HG03159 (cell line): ENCODE data around the gene ZFP92.

ENCODE experiments used
- ATAC-seq: cut with Tn5 transposase; IDR thresholded peaks from one replicate; pipeline ENCODE4 v1.9.1; 2021; ENCODE audit warnings: mild to moderate bottlenecking, moderate library complexity; ENCODE audit not compliant: unreplicated experiment

The ZFP92 gene

DNA sequence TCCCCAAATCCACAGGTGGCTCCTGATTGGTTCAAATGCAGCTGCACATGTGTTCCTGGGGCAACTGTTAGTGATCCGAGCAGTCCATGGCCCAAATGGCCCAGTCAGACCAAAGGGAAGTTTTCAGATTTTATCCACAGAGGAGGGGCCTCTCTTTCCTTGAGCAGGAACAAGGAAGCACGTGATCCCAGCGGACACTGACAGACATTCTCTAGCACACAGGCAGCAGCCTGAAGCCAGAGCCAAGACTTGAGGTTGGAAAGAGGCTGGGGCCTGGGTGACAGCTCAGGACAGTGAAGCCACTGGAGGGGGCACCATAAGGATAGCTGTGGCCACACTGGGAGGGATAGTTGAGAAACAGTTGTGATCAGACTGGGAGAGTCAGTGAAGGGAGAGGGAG lies 3.5 kb upstream of the ZFP92 start:
- no peak for ATAC-seq

- no peak for ATAC-seq
Observed at GRCh38 chrX:153408221-153408721, 3.0 kb upstream of the ZFP92 start.

GRCh38 chrX:153408871-153409351 lies 2.4 kb upstream of the ZFP92 start:
- no peak for ATAC-seq

DNA sequence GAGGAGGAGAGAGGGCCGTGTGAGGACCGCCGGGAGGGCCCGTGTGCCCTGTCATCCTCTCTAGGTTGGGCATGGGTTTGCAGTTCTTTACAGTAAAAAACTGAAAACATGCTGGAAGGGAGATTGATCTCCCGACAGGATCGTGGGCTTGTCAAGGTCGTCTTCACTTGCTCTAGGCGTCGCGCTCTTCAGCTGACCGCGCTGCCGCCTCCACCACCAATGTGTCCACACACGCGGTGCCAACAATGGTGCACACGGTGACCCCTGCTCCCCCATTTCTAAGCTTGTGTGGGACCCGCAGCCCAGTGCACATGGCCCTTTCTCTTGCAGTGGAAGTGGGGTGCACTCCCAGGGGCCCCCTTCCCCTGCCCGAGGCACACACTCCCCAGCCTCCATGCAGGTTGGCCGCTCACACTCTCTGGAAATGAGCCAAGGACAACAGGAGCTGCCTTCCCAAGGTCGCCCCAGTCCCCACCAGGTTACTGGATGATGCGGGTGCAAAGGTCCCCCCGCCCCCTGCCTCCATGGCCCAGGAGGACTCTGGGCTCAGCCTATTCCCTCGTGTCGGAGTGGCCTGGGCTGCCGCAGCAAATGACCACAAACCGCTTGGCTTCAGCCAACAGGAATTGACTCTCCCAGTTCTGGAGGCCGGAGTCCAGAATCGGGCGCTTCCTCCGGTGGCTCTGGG lies 1.7 kb upstream of the ZFP92 start:
- no peak for ATAC-seq

DNA sequence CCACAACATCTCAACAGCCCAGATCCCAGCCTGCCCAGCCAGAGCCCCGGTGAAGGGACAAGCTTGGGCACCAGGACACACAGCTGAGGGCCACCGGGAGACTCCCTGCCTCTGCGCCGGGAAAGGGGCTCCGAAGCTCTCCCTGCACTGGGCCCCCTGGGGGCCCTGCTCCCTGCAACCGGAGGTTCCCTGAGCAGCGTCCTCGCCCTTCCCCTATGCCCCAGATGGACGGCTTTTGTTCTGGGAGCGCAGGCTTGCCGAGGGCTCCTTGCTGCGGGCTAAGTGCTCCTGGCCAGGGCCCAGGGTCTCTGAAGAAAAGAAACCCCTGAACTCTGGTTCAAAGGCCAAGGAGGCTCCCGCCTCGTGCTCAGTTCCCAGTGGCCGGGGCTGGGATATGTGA lies 899 bp upstream of the ZFP92 start:
- no peak for ATAC-seq

GRCh38 chrX:153410888-153411254 lies 401 bp upstream of the ZFP92 start:
- no peak for ATAC-seq

DNA sequence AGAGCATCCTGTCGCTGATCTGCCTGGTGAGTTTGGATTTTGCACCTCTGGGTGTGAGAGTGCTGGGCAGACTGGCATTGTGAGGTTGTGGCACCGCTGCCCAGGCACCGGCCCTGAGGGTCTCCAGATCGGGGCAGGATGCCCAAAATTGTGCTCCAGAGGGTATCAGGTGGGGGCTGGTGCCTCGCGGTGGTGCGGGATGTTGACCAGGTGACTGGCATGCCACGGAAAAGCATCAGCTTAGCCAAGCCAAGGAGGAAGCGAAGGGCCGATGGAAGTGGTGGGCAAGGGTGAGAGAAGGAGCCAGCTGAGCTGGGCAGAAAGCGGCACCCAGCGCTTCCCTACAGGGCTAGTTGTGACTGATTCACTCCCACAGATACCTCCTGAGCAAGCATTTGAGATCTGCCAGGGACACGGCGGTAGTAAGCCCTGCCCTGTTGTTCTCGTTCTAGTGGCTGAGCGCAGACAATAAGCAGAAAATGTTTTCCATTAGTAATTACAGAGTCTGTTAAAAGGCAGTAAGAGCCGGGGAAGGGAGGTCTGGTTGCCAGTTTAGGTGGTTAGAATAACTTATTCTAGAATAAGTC lies 809 bp downstream of the ZFP92 start:
- no peak for ATAC-seq

GRCh38 chrX:153412746-153413720 lies 1.8 kb downstream of the ZFP92 start:
- no peak for ATAC-seq

GRCh38 chrX:153413731-153414130 lies 2.5 kb downstream of the ZFP92 start:
- no peak for ATAC-seq

DNA sequence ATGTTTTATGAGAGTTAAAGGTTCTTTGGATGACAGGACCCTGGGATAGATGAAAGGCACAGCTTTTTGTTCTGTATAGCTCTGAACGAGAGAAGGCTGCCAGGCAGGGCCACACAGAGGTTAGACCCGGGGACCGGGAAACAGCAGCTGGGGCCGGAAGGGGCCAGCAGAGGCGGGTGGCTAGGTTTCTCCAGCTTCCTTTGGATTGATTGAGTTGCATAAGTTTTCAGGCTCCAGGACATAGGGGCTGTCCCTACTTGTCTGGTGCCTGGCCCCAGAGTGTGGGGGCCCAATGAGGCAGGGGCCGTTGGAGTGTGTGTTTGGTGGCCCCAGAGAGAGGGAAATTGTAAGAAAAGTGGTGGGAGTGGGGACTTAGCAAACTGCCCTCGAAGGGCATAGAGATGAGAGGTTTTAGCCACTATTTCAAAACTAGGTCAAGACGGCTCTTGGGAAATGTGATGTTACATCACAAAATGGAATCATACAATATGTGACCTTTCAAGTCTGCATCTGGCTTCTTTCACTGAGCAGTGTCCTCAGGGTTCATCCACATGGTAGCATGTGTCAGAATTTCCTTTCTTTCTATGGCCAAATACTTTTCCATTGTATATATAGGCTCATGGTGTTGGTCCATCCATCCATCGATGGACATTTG lies 3.7 kb downstream of the ZFP92 start:
- ATAC-seq: no peak

DNA sequence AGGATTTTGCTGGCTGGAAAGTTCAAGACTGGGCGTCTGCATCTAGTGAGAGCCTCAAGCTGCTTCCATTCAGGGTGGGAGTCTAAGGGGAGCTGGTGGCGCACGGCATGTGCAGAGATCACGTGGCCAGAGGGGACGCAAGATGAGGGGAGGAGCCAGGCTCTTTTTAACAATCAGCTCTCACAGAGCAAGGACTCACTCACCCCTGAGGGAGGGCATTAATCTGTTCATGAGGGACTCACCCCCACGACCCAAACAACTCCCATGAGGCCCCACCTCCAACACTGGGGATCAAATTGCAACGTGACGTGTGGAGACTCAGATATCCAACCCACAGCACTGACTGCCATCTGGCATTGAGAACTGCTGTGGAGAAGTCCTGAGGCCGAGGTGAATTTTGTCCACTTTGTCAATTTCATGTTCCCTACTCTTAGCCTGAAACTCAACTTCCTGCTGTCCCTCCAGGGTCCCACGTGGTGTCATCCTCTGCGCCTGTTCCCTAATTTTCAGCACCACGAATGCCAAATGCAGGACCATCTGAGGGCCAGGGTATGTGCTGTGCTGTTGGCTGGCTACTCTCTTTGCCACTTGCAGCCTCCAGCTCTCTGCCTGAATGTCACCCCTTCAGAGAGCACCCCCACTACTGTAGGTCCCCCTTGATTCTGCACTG lies 5.6 kb downstream of the ZFP92 start:
- no peak for ATAC-seq

- ATAC-seq: no peak
Observed at GRCh38 chrX:153417637-153418036, 6.4 kb downstream of the ZFP92 start.

GRCh38 chrX:153420851-153421599 lies 9.8 kb downstream of the ZFP92 start:
- no peak for ATAC-seq

DNA sequence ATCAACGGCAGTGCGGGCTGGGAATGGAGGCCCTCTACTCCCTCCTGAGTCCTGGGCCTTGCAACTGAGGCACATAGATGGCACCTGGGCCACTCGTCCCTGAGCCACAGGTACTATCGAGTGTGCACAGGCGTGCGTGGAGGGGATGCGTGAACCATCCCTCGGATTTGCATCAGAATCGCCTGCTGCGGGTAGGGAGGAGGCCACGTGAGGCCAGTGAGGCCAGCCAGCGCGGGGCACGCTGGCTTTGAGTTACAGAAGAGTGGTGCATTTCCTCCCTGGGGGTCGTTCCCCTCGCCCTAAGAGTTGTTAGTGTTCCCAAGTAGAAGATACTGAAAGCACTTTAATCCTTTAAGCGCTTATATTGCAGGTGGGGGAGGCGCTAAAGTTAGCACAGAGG lies 10.6 kb downstream of the ZFP92 start:
- ATAC-seq: no peak

DNA sequence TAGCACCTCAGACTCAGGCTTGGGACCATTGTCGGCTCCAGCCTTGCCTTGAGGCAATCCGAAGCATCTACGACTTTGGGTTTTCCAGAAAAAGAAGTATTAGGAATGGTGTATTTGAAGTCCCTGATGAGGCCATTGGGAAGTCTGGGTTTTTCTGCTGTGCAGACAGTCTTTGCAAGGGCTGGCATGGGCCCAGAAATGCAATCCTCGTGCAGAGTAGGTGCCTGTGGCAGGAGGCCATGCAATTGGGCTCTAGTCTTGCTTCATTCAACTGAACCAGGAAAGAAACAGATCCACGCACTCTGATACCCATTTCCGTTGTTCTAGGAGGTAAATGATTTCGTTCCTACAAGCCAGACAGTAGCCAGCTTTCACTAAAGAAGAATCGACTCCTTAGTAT lies 12.4 kb downstream of the ZFP92 start:
- no peak for ATAC-seq

DNA sequence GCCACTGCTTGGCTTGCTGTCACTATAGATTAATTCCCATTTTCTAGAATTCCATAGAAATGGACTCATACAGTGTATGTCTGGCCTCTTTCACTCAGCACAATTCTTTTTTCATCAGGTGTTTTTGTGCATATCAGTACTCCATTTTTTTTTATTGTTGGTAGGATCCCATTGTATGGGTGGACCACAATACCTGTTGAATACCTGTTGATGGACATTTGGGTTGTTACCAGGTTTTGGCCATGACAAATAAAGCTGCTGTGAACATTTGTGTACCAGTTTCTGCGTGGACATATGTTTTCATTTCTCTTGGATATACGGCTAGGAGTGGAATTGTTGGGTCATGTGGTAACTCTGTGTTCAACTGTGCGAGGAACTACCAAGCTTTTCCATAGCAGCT lies 14.9 kb downstream of the ZFP92 start:
- no peak for ATAC-seq

DNA sequence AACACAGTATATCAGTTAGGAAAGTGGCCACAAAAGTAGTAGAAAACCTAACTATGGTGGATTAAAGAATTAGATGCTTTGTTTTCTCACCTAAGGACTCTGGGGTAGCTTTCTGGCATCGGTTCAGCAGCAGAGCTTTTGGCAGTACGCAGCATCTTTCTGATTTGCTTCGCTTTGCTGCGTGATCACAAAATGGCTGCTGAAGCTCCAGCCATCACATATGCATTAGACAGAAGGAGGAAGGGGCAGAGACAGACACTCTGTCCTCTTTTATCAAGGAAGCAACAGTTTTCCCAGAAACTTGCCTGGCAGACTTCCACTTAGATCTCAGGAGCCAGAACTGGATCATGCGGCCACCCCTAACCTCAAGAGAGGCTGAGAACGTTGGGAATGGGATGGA lies 19.5 kb downstream of the ZFP92 start:
- no peak for ATAC-seq

DNA sequence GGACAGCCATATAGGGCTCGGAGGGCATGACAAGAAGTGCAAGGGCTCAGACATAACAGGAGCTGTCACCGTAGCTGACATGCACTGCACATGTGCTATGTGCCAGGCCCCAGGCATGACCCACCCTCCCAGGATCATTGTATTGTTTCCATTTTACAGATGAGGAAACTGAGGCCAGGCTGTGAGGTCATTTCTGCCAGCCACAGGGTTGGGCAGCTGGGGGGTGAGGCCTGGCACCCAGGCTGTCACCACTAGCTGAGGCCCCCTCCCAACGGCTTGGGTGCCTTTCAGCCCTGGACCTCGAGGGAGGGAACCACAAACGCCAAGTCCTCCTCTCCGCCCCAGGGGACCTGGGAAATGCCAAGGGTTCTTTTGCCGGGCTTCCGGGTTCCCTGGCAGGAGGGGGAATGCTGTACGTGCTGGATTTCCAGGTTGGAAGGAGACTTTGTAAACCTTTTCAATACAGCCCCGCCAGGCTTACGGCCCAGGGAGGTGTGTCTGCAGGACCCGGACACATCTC lies 21.9 kb downstream of the ZFP92 start:
- ATAC-seq: no peak

- no peak for ATAC-seq
Observed at GRCh38 chrX:153433781-153434285, 22.6 kb downstream of the ZFP92 start.
